Activated CD4-positive, alpha-beta T cell treated with anti-CD3 and anti-CD28 coated beads, Interleukin-2, amount 50 U/mL, for 48 hours (primary cell): ENCODE data around the gene COMMD3.
"Not testable (repeated sequence)": the region's sequence is repeated elsewhere in the genome, so short reads cannot be mapped to it uniquely, and the experiment has no call there.

Experiments
- DNase-seq, 2 experiments: peaks; one replicate each; pipeline ENCODE4 v3.0.0-alpha.2; 2020

The COMMD3 gene

DNA sequence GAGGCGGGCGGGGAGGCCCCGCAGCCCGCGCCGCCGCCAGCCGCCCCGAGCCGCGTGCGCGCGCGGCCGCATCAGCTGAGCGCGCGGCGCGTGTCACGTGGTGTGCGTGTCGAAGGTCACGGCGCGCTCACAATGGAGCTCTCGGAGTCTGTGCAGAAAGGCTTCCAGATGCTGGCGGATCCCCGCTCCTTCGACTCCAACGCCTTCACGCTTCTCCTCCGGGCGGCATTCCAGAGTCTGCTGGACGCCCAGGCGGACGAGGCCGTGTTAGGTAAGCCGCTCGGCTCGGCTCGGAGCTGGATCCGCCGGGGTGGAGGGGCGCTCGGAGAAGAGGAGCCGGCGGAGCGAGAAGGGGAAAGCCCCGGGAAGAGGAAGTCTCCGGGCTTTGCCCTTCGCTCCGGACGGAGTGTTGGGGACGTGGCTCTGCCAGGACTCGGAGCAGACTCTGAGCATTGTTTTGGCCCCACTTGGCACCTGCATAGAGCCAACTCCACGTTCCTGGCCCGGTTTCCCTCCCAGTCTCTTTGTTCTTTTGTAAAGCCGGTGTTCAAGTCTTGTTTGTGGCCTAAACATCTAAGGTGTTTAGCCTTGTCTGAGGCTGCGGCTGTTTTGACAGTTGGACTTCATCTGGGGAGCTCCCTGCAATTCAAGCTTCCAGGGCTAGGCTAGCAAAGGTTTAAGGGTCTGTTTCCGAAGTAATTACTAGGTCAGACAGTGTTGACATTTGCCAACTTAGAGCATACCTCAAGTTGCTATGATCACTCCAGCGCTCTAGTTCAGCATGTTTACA is at the start of gene COMMD3:
TSS of gene COMMD3 (plus strand) at position 103 of the 790 bp plus-strand sequence. CDS start at position 133, 30 bp downstream.
- peak; percentile 77 to 80 for DNase-seq

GRCh38 chr10:22268503-22268902 is 47.7 kb upstream of the COMMD3 start:
- no peak for DNase-seq

DNA sequence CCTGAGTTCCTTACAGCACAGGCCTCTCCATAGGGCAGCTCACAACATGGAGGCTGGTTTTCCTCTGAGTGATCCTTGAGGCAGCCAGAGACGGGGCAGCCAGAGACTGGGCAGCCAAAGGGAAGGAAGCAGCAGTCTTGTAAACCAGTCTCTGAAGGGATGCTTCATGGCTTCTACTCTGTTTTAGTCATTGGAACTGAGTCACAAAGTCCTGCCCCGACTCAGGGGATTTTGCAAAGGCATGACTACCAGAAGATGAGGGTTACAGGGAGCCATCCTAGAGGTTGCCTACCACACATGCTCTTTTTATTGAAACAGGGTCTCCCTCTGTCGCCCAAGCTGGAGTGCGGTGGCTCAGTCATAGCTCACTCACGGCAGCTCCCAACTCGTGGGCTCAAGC is 44.4 kb upstream of the COMMD3 start:
- no peak for DNase-seq

- no peak for DNase-seq
These were observed 37.8 kb upstream of the COMMD3 start for GRCh38 chr10:22278441-22278782.

DNA sequence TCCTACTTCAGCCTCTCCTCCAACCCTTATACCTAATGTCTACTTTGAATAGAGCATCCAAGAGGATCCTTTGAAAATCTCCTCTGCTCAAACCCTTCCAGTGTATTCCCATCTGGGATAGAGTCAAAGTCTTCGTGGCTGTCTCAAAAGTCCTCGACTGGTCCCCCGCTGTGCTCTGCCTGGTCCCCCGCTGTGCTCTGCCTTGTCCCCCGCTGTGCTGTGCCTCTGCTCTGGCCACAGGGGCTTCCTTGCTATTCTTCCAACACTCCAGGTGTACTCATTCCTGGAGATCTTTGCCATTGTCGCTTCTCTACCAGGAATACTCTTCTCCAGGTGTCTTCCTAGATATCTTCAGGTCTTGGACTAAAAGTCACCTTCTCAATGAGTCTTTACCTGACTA is 36.1 kb upstream of the COMMD3 start:
- DNase-seq, result no peak

DNA sequence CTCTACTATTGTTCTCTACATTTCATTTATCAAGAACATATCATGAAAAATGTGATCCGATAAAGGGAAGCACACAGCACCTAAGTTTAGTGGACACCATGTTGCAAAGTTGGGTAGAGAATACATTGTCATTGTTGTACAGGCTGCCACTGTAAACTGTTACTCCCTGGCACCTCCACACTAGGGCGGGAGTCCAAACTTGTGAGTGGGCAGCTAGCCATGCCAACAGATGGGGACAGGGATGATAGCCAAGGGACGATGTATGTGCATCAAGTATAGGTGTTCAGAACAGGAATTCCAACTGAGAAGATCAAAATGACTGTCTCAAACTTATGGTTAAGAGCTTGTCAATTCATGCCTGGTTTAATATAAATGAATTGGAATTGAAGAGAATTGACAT is 31.1 kb upstream of the COMMD3 start:
- no peak for DNase-seq

GRCh38 chr10:22293747-22294404 is 22.3 kb upstream of the COMMD3 start:
- DNase-seq, result no peak

DNA sequence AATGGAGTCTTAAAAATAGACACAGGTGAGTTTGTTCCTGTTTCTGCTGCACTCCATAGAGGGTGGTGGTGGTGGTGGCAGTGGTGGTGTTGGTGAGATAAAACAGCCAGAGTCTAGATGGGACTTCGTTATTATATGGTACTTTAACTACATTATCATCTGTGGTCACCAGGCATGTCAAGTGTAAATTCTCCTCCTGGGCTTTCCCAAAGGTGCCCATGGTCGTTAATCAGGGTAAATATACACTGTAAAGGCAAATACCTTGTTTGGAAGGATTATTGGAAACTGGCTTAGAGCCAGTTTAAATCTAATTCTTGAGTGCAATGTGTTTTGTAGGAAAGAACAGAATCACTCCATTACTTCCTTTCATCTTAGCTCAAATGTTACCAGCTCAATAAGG is 21.5 kb upstream of the COMMD3 start:
- no peak for DNase-seq

GRCh38 chr10:22301193-22301592 is 15.0 kb upstream of the COMMD3 start:
- no peak for DNase-seq

DNA sequence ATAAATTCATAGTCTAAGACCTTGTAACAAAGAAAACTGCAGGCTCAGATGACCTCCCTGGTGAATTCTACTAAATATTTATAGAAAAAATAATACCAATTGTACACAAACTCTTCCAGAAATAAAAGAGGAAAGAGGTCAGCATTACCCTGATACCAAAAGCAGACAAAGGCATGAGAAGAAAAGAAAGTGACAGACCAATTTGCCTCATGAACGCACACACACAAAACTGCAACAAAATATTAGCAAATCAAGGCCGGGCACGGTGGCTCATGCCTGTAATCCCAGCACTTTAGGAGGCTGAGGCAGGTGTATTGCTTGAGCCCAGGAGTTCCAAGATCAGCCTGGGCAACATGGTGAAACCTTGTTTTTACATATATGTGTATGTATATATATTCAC is 12.7 kb upstream of the COMMD3 start:
- DNase-seq, result no peak

- no peak for DNase-seq
These were observed 10.5 kb upstream of the COMMD3 start for GRCh38 chr10:22305721-22306120.

GRCh38 chr10:22308390-22308789 is 7.8 kb upstream of the COMMD3 start:
- peak in 1 of 2 experiments; percentile 23 for DNase-seq

DNA sequence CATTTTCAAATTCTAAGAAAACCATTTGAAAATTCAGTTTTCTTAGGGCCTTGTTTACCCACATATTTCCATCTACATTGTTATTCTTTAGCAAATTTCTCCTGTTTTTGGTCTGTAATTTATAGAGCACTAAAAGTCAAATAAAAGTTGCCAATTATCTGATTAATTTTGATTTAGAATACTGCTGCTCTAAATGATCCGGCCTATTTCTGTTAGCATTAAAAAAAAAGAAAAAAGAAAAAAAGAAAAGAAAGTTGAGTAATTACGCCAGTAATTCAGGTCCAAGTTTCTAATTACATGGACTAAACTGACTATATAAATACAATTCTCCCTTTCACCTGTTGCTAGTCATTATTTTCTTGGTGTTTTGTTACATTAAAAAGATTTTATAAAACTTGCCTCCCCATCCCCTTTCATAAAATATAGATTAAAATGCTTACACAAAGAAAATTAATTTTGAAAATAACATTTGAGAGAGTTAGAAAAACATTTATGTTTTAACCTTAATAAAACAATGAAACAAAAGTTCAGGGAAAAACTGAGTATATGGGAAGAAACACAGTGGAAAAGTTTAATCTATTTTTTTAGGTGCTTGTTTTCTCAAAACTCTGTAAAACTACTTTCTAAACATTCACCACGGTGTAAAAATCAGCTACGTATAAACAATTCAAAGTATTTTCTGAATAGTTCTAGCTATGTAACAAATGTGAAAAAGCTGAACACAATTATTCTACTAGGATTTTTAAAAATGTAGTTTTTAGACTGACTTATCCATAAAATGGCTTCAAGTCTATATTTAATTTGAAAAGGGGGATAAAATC is 6.8 kb upstream of the COMMD3 start:
- no peak for DNase-seq

GRCh38 chr10:22310012-22310411 is 6.2 kb upstream of the COMMD3 start:
- DNase-seq, result not testable (repeated sequence)

DNA sequence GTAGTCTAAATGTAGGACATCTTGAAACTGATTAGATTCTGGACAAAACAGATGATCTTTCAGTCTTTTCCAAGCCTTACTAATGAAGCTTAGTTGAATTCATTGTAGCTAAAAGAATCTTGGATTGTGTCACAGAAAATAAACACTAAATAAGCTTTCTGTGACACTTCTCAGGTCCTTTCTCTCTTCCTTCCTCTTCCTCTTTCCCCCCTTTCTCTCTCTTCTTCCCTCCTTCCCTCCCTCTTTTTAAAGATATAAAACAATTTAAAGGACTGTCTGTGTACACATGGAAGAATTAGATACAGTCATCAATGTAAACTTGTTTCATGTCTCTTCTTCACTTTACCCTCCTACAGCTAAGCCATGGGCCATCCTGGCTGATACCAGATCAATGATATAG is 5.3 kb upstream of the COMMD3 start:
- DNase-seq, result no peak

- no peak for DNase-seq
These were observed 1.3 kb upstream of the COMMD3 start for GRCh38 chr10:22314852-22315251.

DNA sequence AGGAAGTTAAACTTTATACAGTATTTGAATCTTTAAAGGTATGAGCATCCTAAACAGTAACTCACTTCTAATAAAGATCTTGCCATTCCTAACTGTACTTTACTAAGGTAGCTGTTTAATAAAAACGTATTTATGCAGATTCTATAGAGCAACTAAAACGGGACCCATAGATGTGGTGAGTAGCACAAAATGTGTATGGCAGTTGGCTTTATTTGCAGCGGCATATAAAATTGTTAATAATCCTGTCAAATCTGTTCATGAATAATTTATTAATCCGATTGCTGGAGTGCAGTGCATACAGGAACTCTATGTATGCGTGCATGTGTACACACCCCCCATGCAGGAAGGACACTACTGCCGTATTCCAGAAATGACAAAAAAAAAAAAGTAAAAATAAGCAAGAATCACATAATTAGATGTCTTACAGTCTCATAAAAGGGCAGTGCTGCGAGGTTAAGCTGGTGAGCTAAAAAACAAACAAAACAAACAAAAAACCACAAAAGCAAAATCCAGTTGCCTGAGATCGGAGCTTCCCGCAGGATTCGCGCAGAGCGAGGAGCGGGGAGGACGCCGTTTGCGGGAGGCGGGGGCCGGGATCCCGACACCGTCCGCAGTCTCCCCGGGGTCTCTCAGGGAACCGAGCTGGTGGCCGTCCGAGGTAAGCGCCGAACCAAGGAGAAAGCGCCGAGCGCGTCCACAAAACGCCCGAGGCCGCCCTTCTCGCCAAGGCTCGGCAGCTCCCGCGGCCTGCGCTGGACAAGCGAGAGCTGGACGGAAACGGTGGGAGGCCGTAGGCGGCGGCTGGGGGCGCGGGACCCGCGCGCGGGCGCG is 518 bp upstream of the COMMD3 start:
- DNase-seq, result no peak

DNA sequence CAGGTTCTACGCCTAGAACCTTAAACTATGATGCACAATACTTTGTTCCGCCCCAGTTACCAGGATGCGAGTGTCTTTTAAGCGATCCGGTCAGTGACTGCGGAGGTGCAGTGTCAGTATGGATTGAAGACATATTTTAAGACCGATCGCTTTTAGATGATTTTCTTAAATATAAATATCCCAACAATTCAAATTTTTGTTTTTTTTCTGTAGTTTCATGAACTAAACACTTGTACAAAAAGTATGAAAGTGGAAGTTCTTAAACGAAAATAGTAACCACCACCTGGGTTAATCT is 835 bp downstream of the COMMD3 start:
- peak in 1 of 2 experiments; percentile 35 for DNase-seq

DNA sequence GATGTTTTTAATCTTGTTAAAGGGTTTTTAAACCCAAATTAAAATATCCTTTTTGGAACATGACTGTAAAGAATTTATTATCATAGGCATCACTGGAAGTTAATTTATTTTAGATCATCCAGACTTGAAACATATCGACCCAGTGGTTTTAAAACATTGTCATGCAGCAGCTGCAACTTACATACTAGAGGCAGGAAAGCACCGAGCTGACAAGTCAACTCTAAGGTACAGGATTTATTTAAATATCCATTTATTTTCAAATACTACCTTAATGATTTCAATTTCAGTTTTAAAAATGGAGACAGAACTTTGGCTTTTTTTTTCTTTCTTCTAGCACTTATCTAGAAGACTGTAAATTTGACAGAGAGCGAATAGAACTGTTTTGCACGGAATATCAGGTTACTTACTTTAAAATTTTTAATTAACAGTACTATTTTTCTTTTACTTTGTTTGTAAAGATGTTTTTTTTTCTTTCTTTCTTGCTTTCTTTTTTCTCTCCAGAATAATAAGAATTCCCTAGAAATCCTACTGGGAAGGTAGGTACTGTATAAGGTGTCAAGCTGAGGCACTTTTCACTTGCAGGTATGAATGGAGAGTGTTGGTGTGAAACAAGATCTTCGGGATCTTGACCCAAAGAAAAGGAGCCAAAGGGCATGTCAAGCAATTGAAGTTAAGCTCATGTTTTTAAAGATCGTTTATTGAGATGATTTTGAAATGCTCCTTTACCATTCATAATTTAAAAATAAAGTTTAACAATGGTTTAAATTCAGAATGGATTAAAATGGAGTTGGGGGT is 1.8 kb downstream of the COMMD3 start:
- DNase-seq, result no peak

- DNase-seq, result no peak
These were observed 2.6 kb downstream of the COMMD3 start for GRCh38 chr10:22318772-22319171.

DNA sequence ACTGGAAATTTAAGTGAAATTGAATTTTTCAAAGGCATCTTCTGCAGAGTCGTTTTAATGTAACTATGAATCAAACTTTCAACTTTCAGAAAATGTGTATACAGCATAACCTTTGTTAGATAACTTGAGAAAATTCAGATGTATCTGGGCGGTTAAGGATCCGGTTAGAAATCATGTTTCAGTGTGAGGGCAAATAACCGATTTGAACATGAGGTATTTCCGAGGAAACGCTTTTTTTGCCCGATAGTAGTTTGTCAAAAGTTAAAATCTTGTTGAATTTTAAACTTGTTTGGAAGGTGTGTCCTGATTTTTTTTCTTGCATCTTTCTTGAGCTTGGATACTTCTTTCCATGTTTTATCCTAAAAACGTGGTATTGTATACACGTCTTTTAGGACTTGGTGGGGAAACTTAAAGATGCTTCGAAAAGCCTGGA is 3.4 kb downstream of the COMMD3 start:
- no peak for DNase-seq

DNA sequence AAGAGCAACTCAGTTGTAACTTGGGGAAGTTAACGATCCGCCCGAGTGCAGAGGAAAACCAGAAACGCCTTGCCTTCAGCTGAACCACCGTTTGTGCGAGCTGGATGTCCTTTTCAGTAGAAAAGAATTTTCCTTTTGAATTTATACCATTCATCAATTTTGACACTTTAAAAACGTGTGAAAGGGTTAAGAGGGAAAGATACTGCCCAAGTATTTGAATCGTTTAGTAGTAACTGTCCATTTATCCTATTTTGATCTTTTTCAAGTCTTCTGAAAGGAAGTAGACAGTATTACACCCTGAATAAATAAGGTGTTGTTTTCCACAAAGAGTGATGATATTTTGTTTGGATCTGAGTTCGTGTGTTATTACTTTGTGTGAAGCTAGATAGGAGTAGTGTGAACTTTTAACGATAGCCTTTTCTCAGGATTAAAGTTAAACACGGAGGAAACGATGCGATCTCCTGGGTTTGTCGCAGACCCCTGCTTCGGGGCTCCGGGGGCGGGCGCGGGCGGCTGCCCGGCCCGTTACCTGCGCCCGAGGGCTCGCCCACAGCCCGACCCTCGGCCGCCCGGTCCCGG is 3.9 kb downstream of the COMMD3 start:
- DNase-seq, result no peak
